Osteocyte (in vitro differentiated cells): ENCODE measurements around the gene EGFR. TPM values are rescaled to one million over a fixed set of nuclear protein-coding genes. Genes with fewer than 3 reads are reported as not detected.

ENCODE experiments used
- DNase-seq: peaks from one replicate; pipeline ENCODE4 v3.0.0; 2021; ENCODE audit warnings: mixed read lengths; ENCODE audit not compliant: unreplicated experiment; ENCODE audit errors: extremely low spot score
- H3K27ac Mint-ChIP-seq: one replicate; pipeline ENCODE4 v1.8.0; 2021; ENCODE audit warnings: mild to moderate bottlenecking, mixed read lengths; ENCODE audit not compliant: unreplicated experiment
- H3K27me3 Mint-ChIP-seq: one replicate; pipeline ENCODE4 v1.8.0; 2021; ENCODE audit warnings: mixed read lengths; ENCODE audit not compliant: unreplicated experiment
- H3K36me3 Mint-ChIP-seq: one replicate; pipeline ENCODE4 v1.8.0; 2021; ENCODE audit warnings: mixed read lengths; ENCODE audit not compliant: unreplicated experiment
- H3K4me1 Mint-ChIP-seq: one replicate; pipeline ENCODE4 v1.8.0; 2021; ENCODE audit warnings: mixed read lengths; ENCODE audit not compliant: unreplicated experiment
- H3K4me3 Mint-ChIP-seq: one replicate; pipeline ENCODE4 v1.8.0; 2021; ENCODE audit warnings: mild to moderate bottlenecking, moderate library complexity, mixed read lengths; ENCODE audit not compliant: unreplicated experiment
- H3K9me3 Mint-ChIP-seq: one replicate; pipeline ENCODE4 v1.8.0; 2021; ENCODE audit warnings: mixed read lengths; ENCODE audit not compliant: unreplicated experiment
- CTCF ChIP-seq: fragments of 200-600 bp; sonication (generic); IDR thresholded peaks from 2 replicates; pipeline ENCODE4 v1.5.0; 2021; ENCODE audit warnings: antibody characterized with exemption, mild to moderate bottlenecking, moderate library complexity
- total RNA-seq: library from RNA; stranded (reverse); gene quantifications from 2 replicates; pipeline ENCODE4 v1.2.1, GENCODE V29; 2021

EGFR gene
- total RNA-seq, 1 donor from 2014 or later = 56.5 TPM

GRCh38 chr7:55202150-55202913 is 183.5 kb downstream of the EGFR start:
- no peak overlapping the region for H3K27ac Mint-ChIP-seq
- TF ChIP-seq CTCF = no peak
- H3K4me1 Mint-ChIP-seq = peaks cover 18% of the 10 kb centered on the region
- no peaks in the 10 kb centered on the region for H3K27me3 Mint-ChIP-seq
- H3K4me3 Mint-ChIP-seq = no peak overlapping the region
- peak; percentile 73 for DNase-seq
- H3K36me3 Mint-ChIP-seq = peaks cover 28% of the 10 kb centered on the region
- no peaks in the 10 kb centered on the region for H3K9me3 Mint-ChIP-seq

- Mint-ChIP-seq H3K4me3 (no peak overlapping the region), H3K27ac (no peak overlapping the region), H3K36me3 (peaks cover 31% of the 10 kb centered on the region), H3K27me3 (no peaks in the 10 kb centered on the region), H3K4me1 (peaks cover 18% of the 10 kb centered on the region), H3K9me3 (no peaks in the 10 kb centered on the region)
- TF ChIP-seq CTCF = no peak
- DNase-seq = no peak
Measured at GRCh38 chr7:55203300-55203699, 184.5 kb downstream of the EGFR start.

- Mint-ChIP-seq H3K4me1 (peaks cover 23% of the 10 kb centered on the region), H3K36me3 (peaks cover 25% of the 10 kb centered on the region), H3K4me3 (no peak overlapping the region), H3K27me3 (no peaks in the 10 kb centered on the region), H3K27ac (no peak overlapping the region), H3K9me3 (no peaks in the 10 kb centered on the region)
- DNase-seq = no peak
- TF ChIP-seq CTCF = no peak
Measured at GRCh38 chr7:55205124-55205955, 186.5 kb downstream of the EGFR start.

GRCh38 chr7:55206235-55207029 is 187.6 kb downstream of the EGFR start:
- Mint-ChIP-seq H3K4me1 (peaks cover 33% of the 10 kb centered on the region), H3K4me3 (no peak overlapping the region), H3K36me3 (peaks cover 16% of the 10 kb centered on the region), H3K27ac (peak overlapping the region; percentile 24), H3K27me3 (no peaks in the 10 kb centered on the region), H3K9me3 (no peaks in the 10 kb centered on the region)
- DNase-seq = no peak
- no peak for TF ChIP-seq CTCF
